Smooth muscle cell (in vitro differentiated cells): Measurements from ENCODE around the gene PDE8A. TPM values are rescaled to one million over a fixed set of nuclear protein-coding genes. Genes with fewer than 3 reads are reported as not detected.

Experiments
- DNase-seq: peaks from one replicate; lab custom pipeline; 2025; ENCODE audit not compliant: unreplicated experiment; lab: John Stamatoyannopoulos, UW
- H2AFZ ChIP-seq: fragments of 200-600 bp; sonication (generic); 2 replicates; pipeline ENCODE4 v1.6.0; 2016; ENCODE audit warnings: antibody characterized with exemption, low read depth, mild to moderate bottlenecking
- H3F3A ChIP-seq: fragments of 200-600 bp; sonication (generic); 2 replicates; pipeline ENCODE4 v1.6.0; 2017; ENCODE audit warnings: antibody characterized with exemption, low read depth
- H3K27ac ChIP-seq: fragments of 200-600 bp; sonication (generic); 2 replicates; pipeline ENCODE4 v1.5.1; 2016; ENCODE audit warnings: low read depth, mild to moderate bottlenecking
- H3K27me3 ChIP-seq: fragments of 200-600 bp; sonication (generic); 2 replicates; pipeline ENCODE4 v1.6.1; 2016; ENCODE audit warnings: low read depth, mild to moderate bottlenecking
- H3K36me3 ChIP-seq: fragments of 200-600 bp; sonication (generic); 2 replicates; pipeline ENCODE4 v1.5.1; 2016; ENCODE audit warnings: low read depth
- H3K4me1 ChIP-seq: fragments of 200-600 bp; sonication (generic); 2 replicates; pipeline ENCODE4 v1.5.1; 2016; ENCODE audit warnings: low read depth
- H3K4me2 ChIP-seq: fragments of 200-600 bp; sonication (generic); 2 replicates; pipeline ENCODE4 v1.6.0; 2016; ENCODE audit warnings: mild to moderate bottlenecking
- H3K4me3 ChIP-seq: fragments of 200-600 bp; sonication (generic); 2 replicates; pipeline ENCODE4 v1.5.1; 2016; ENCODE audit warnings: mild to moderate bottlenecking
- H3K79me2 ChIP-seq: fragments of 200-600 bp; sonication (generic); 2 replicates; pipeline ENCODE4 v1.6.0; 2016; ENCODE audit warnings: low read depth, mild to moderate bottlenecking
- H3K9ac ChIP-seq: fragments of 200-600 bp; sonication (generic); 2 replicates; pipeline ENCODE4 v1.6.0; 2016; ENCODE audit warnings: low read depth
- H3K9me3 ChIP-seq: fragments of 200-600 bp; sonication (generic); replicated peaks from 2 replicates; pipeline ENCODE4 v1.5.1; 2016; ENCODE audit warnings: low read depth
- H4K20me1 ChIP-seq: fragments of 200-600 bp; sonication (generic); 2 replicates; pipeline ENCODE4 v1.6.0; 2016; ENCODE audit warnings: low read depth
- WGBS: methylation state at CpG from one replicate; pipeline ENCODE4 v1.1.7; 2016; ENCODE audit warnings: low lambda C conversion rate; 5-methylcytosine and 5-hydroxymethylcytosine counted together
- polyA plus RNA-seq: library from polyadenylated mRNA; unstranded; fragments of >200 nt; fragmentation: Nextera tagmentation; extraction: Ambion mirVana; gene quantifications from 2 replicates; pipeline ENCODE4 v1.2.1, GENCODE V29; 2016
- total RNA-seq: library from RNA; depleted of rRNA; stranded (reverse); fragments of >200 nt; gene quantifications from 2 replicates; pipeline ENCODE4 v1.2.3, GENCODE V29; 2014
- TF ChIP-seq, protein P1 (sequence below): fragments of 200-600 bp; sonication (generic); IDR thresholded peaks from 2 replicates; pipeline ENCODE4 v1.5.1; 2017; ENCODE audit warnings: borderline replicate concordance, mild to moderate bottlenecking, antibody characterized with exemption; ENCODE audit not compliant: insufficient read depth, poor library complexity, severe bottlenecking

PDE8A gene
- total and polyA plus RNA-seq, 2 experiments from 2014 or later: 5.5 to 19.8 TPM

DNA sequence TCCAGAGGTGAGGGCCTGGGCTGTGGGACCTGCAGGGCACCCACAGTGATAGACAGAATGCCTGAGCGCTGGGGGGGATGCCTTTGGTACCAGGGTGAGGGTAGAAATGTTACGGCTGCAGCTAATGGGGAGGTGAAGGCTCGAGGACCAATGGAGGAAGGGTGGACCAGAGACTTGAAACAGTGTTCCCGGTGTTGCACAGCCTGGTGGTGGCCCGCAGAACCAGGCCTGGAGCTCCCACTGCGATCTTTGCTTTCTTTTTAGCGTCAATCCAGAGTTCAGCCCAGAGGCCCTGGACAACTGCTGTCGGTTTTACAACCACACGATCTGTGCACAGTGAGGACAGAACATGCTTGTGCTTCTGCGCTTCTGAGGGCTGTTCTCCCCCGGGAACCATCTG, 36.8 kb upstream of the PDE8A start:
- Histone ChIP-seq H3K36me3 (no peaks in the 10 kb centered on the region), H3K9ac (no peak overlapping the region), H3K4me3 (no peak overlapping the region), H3K4me1 (no peaks in the 10 kb centered on the region), H3K9me3 (no peaks in the 10 kb centered on the region), H3K27me3 (no peaks in the 10 kb centered on the region), H3F3A (no peaks in the 10 kb centered on the region), H3K4me2 (no peak overlapping the region), H3K27ac (no peak overlapping the region), H4K20me1 (no peaks in the 10 kb centered on the region), H2AFZ (no peak overlapping the region), H3K79me2 (no peaks in the 10 kb centered on the region)
- WGBS: 94% methylated on average over 11 of the region's 11 CpGs
- no peak for DNase-seq
- TF ChIP-seq, protein P1, sequence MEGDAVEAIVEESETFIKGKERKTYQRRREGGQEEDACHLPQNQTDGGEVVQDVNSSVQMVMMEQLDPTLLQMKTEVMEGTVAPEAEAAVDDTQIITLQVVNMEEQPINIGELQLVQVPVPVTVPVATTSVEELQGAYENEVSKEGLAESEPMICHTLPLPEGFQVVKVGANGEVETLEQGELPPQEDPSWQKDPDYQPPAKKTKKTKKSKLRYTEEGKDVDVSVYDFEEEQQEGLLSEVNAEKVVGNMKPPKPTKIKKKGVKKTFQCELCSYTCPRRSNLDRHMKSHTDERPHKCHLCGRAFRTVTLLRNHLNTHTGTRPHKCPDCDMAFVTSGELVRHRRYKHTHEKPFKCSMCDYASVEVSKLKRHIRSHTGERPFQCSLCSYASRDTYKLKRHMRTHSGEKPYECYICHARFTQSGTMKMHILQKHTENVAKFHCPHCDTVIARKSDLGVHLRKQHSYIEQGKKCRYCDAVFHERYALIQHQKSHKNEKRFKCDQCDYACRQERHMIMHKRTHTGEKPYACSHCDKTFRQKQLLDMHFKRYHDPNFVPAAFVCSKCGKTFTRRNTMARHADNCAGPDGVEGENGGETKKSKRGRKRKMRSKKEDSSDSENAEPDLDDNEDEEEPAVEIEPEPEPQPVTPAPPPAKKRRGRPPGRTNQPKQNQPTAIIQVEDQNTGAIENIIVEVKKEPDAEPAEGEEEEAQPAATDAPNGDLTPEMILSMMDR: no peak

DNA sequence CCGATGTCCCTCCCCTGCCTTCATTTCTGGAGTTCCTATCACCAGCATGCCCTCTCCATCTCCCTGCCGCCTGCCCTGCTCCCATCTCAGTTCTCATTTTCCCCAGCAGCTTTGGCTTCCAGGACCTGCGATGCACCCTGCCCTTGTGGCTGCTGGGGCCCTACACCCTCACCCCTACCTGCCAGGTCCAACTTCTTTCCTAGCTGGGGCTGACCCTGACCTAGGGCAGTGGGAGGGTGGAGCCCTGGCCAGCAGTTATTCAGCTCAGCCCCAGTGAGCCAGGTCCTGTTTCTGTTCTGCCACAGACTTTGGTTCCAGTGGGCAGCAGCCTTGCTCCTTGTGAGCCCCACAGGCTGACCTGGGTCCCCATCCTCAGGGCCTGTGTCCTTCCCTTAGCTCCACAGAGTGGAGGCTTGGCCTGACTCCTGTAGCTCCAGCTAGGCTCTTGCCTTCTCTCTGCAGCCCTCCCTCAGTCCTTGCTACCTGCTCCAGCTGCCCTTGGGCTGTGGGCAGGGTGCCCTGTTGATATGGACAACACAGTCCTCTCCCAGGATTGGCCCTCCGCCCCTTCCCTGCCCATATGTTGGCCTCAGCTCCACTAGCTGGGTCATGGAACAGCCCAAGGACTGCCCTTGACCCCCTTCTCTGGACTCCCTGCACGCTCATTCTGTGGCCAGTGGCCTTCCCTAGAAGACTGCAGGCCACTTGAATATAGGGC, 34.7 kb upstream of the PDE8A start:
- Histone ChIP-seq H3F3A (no peaks in the 10 kb centered on the region), H2AFZ (no peak overlapping the region), H3K4me2 (no peak overlapping the region), H3K79me2 (no peaks in the 10 kb centered on the region), H3K4me3 (no peak overlapping the region), H3K27ac (no peak overlapping the region), H3K9ac (no peak overlapping the region), H3K36me3 (no peaks in the 10 kb centered on the region), H3K27me3 (no peaks in the 10 kb centered on the region), H3K4me1 (no peaks in the 10 kb centered on the region), H3K9me3 (no peaks in the 10 kb centered on the region), H4K20me1 (no peaks in the 10 kb centered on the region)
- 99% methylated on average over 4 of the region's 5 CpGs for WGBS
- no peak for DNase-seq
- TF ChIP-seq, protein P1: no peak

DNA sequence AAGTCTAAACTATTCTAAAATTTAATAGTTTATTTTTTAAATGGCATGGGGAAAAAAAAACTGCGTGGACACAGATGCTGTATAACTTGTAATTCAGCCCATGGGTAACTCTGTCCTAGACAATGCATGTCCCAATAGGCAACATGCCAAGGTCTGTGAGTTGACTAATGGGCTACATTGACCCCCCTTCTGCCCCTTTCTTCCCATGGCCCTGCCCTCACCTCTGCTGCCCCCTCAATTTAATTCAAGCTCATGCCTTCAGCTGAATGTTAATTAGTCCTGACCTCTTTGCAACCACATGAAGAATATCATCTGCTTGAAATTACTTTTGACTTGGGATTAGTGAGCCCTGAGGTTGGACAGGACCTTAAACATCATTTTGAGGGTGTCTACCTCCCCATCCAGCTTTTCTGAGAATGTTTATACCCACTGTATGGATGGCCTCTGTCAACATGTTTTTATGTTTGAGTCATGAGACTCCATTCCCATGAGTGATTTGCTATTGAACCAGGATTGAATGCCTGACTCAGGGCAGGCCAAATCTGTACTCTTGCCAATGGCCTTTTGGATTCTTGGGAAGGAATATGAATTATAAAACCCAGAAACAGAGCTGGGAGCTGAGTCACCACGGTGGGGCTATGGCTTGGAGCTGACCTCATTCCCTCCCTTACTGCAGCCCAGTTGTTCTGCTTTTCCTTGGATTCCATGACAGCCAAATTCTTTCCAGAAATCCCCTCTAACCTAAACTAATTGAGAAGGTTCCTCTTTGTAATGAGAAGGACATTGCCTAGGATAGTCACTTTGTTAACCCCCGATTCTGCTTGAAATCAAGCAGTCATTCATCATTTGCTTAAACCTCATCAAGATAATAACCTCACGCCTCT, 33.5 kb upstream of the PDE8A start:
- no peaks in the 10 kb centered on the region for H3K4me1 ChIP-seq
- H3K36me3 ChIP-seq: no peaks in the 10 kb centered on the region
- no peak overlapping the region for H3K9ac ChIP-seq
- no peak overlapping the region for H3K4me2 ChIP-seq
- 73% methylated on average over 4 of the region's 4 CpGs for WGBS
- H3K79me2 ChIP-seq: no peaks in the 10 kb centered on the region
- no peak overlapping the region for H2AFZ ChIP-seq
- no peak for DNase-seq
- TF ChIP-seq, protein P1: no peak
- H3K27me3 ChIP-seq: no peaks in the 10 kb centered on the region
- H3K9me3 ChIP-seq: no peaks in the 10 kb centered on the region
- no peak overlapping the region for H3K4me3 ChIP-seq
- no peaks in the 10 kb centered on the region for H3F3A ChIP-seq
- H4K20me1 ChIP-seq: no peaks in the 10 kb centered on the region
- no peak overlapping the region for H3K27ac ChIP-seq
